HCT116 (cell line): ENCODE data around the gene MTHFS. TPM values are rescaled to one million over a fixed set of nuclear protein-coding genes. Genes with fewer than 3 reads are reported as not detected.

ENCODE experiments used
- ATAC-seq: fragments of 200-7000 bp; cut with Tn5 transposase; 2 replicates; pipeline ENCODE4 v1.9.1; 2020; ENCODE audit warnings: mild to moderate bottlenecking, moderate library complexity
- BruUV-seq: library from RNA; stranded (reverse); fragments of 400-500 nt; replicated peaks from 2 replicates; lab custom pipeline; 2021; lab: Mats Ljungman, UMichigan
- CTCF ChIA-PET: fragments of 300-600 bp; sonication (Branson Sonifier 250); formaldehyde crosslinking; loops from one replicate; lab custom pipeline; 2021; ENCODE audit warnings: antibody characterized with exemption; lab: Charles Lee
- POLR2A ChIA-PET: fragments of 300-600, 350-600 bp; sonication (Branson Sonifier 250); formaldehyde crosslinking; loops from one replicate; lab custom pipeline; 2021; ENCODE audit warnings: antibody characterized with exemption; lab: Charles Lee
- RAD21 ChIA-PET, 2 experiments: fragments of 300-600 bp; sonication (Branson Sonifier 250); formaldehyde crosslinking; loops; one replicate each; lab custom pipeline; 2023; ENCODE audit warnings: low total read pairs in 2 of 2; ENCODE audit not compliant: uncharacterized antibody in 2 of 2, unreplicated experiment in 2 of 2, low non-redundant PET in 1 of 2; lab: Charles Lee
- DNase-seq: peaks from one replicate; pipeline ENCODE4 v3.0.0-alpha.2; 2010; ENCODE audit warnings: low read depth, low spot score
- H2AFZ ChIP-seq: fragments of 200-600 bp; shearing (Covaris generic), sonication (generic); 2 replicates; pipeline ENCODE4 v1.6.1; 2017; ENCODE audit warnings: low read depth, mixed run types, mixed read lengths, antibody characterized with exemption, low read length; ENCODE audit not compliant: poor library complexity, severe bottlenecking
- H3K27ac ChIP-seq: 2 replicates; pipeline ENCODE4 v1.5.1; 2012; ENCODE audit warnings: low read depth, low read length
- H3K27me3 ChIP-seq: fragments of 200-600 bp; sonication (generic); 2 replicates; pipeline ENCODE4 v1.6.1; 2016; ENCODE audit warnings: mixed run types, low read length, mixed read lengths; ENCODE audit not compliant: insufficient read depth
- H3K36me3 ChIP-seq, 2 experiments: fragments of 200-500 bp in 1 of 2; fragments of 200-600 bp in 1 of 2; sonication (Bioruptor generic) in 1 of 2; sonication (generic) in 1 of 2; 2 replicates each; pipeline versions ENCODE4 v1.5.1 to v1.6.1; 2014 to 2016; ENCODE audit warnings: low read length in 2 of 2, inconsistent platforms in 1 of 2, mixed read lengths in 1 of 2, mixed run types in 1 of 2; ENCODE audit not compliant: insufficient read depth in 2 of 2, control insufficient read depth in 1 of 2
- H3K4me1 ChIP-seq, 2 experiments: fragments of 200-600 bp in 1 of 2; sonication (generic) in 1 of 2; 2 replicates each; pipeline versions ENCODE4 v1.5.1 to v1.6.1; 2012 to 2017; ENCODE audit warnings: low read length in 2 of 2, inconsistent platforms in 1 of 2, mild to moderate bottlenecking in 1 of 2, mixed read lengths in 1 of 2, mixed run types in 1 of 2, moderate library complexity in 1 of 2; ENCODE audit not compliant: insufficient read depth in 2 of 2, control insufficient read depth in 1 of 2
- H3K4me2 ChIP-seq: fragments of 200-600 bp; sonication (generic); 2 replicates; pipeline ENCODE4 v1.6.1; 2017; ENCODE audit warnings: mixed run types, low read length, mixed read lengths
- H3K4me3 ChIP-seq, 2 experiments: fragments of 200-600 bp in 1 of 2; sonication (generic) in 1 of 2; replicated peaks in 1 of 2; 2 replicates each; pipeline ENCODE4 v1.5.1; 2011 to 2016; ENCODE audit warnings: low read length in 2 of 2, control low read depth in 1 of 2, low read depth in 1 of 2, mild to moderate bottlenecking in 1 of 2, mixed read lengths in 1 of 2, mixed run types in 1 of 2
- H3K79me2 ChIP-seq: fragments of 200-600 bp; sonication (generic); 2 replicates; pipeline ENCODE4 v1.6.1; 2017; ENCODE audit warnings: mild to moderate bottlenecking, mixed run types, low read length, moderate library complexity, mixed read lengths; ENCODE audit not compliant: insufficient read depth
- H3K9ac ChIP-seq: fragments of 200-600 bp; sonication (generic); 2 replicates; pipeline ENCODE4 v1.6.1; 2016; ENCODE audit warnings: low read length, mixed read lengths
- H3K9me2 ChIP-seq: fragments of 200-600 bp; sonication (generic), shearing (Covaris generic); 2 replicates; pipeline ENCODE4 v1.6.1; 2017; ENCODE audit warnings: mixed run types, mild to moderate bottlenecking, moderate library complexity; ENCODE audit not compliant: insufficient read depth
- H3K9me3 ChIP-seq, 2 experiments: fragments of 200-500 bp in 1 of 2; fragments of 200-600 bp in 1 of 2; sonication (Bioruptor generic) in 1 of 2; sonication (generic) in 1 of 2; 2 replicates each; pipeline ENCODE4 v1.6.1; 2014 to 2017; ENCODE audit warnings: low read length in 2 of 2, mixed read lengths in 2 of 2, inconsistent platforms in 1 of 2, low read depth in 1 of 2, mild to moderate bottlenecking in 1 of 2, mixed run types in 1 of 2, moderate library complexity in 1 of 2; ENCODE audit not compliant: control insufficient read depth in 1 of 2, insufficient read depth in 1 of 2
- H4K20me1 ChIP-seq: fragments of 200-600 bp; sonication (generic), shearing (Covaris generic); 2 replicates; pipeline ENCODE4 v1.6.1; 2017; ENCODE audit warnings: mixed run types, mild to moderate bottlenecking, moderate library complexity; ENCODE audit not compliant: insufficient read depth
- JUND ChIP-seq: IDR thresholded peaks from 2 replicates; pipeline ENCODE4 v1.6.1; 2012
- REST ChIP-seq: IDR thresholded peaks from 2 replicates; pipeline ENCODE4 v1.6.1; 2012; ENCODE audit warnings: low read depth
- SIN3A ChIP-seq: IDR thresholded peaks from 2 replicates; pipeline ENCODE4 v1.6.1; 2012; ENCODE audit warnings: low read depth
- TCF7L2 ChIP-seq: IDR thresholded peaks from 2 replicates; pipeline ENCODE4 v1.7.0; 2011; ENCODE audit warnings: borderline replicate concordance, inconsistent platforms; ENCODE audit not compliant: insufficient read depth, insufficient read length; ENCODE audit errors: extremely low read depth
- YY1 ChIP-seq: IDR thresholded peaks from 2 replicates; pipeline ENCODE4 v1.6.1; 2011; ENCODE audit warnings: low read length, low read depth, moderate library complexity, mild to moderate bottlenecking; ENCODE audit not compliant: insufficient replicate concordance; ENCODE audit errors: extremely low read depth
- ZFX ChIP-seq: fragments of 450-650 bp; IDR thresholded peaks from 2 replicates; pipeline ENCODE4 v1.6.1; 2017
- intact Hi-C: fragments of 100-400 bp; cut with micrococcal nuclease; formaldehyde crosslinking; loops from 2 replicates; pipeline ENCODE4 v1.10.0; 2022
- total RNA-seq: library from RNA; stranded (reverse); gene quantifications from one replicate; pipeline ENCODE4 v1.2.1, GENCODE V29; 2021; ENCODE audit not compliant: unreplicated experiment

The MTHFS gene
- total RNA-seq, 1 experiment from 2014 or later, result 30.5 TPM

- Histone ChIP-seq H3K36me3 (no peaks in the 10 kb centered on the region), H3K4me2 (no peak overlapping the region), H3K27ac (no peak overlapping the region), H3K9me2 (no peaks in the 10 kb centered on the region), H3K9ac (no peak overlapping the region), H4K20me1 (no peaks in the 10 kb centered on the region), H2AFZ (no peak overlapping the region), H3K27me3 (no peaks in the 10 kb centered on the region), H3K4me1 (no peaks in the 10 kb centered on the region), H3K9me3 (no peaks in the 10 kb centered on the region), H3K79me2 (no peaks in the 10 kb centered on the region), H3K4me3 (no peak overlapping the region)
- ATAC-seq (no peak), DNase-seq (no peak)
- no TSS peak for BruUV-seq
- ChIA-PET POLR2A (no interaction called here), CTCF (no interaction called here), RAD21 (no interaction called here)
- intact Hi-C loops, result no loop called here
- TF ChIP-seq TCF7L2, result no peak
These were observed 47.0 kb upstream of the MTHFS start for GRCh38 chr15:79943820-79944219.

GRCh38 chr15:79942741-79943481 lies 46.1 kb upstream of the MTHFS start:
- H3K36me3 ChIP-seq, result no peaks in the 10 kb centered on the region
- no peak overlapping the region for H3K9ac ChIP-seq
- no peaks in the 10 kb centered on the region for H3K9me2 ChIP-seq
- H4K20me1 ChIP-seq, result no peaks in the 10 kb centered on the region
- H3K9me3 ChIP-seq, result no peaks in the 10 kb centered on the region
- no peaks in the 10 kb centered on the region for H3K79me2 ChIP-seq
- H3K4me3 ChIP-seq, result no peak overlapping the region
- ChIA-PET POLR2A (no interaction called here), RAD21 (no interaction called here), CTCF (no interaction called here)
- no peaks in the 10 kb centered on the region for H3K4me1 ChIP-seq
- TF ChIP-seq TCF7L2 (no peak), YY1 (no peak), JUND (no peak), REST (no peak), SIN3A (no peak), ZFX (no peak)
- BruUV-seq, result no TSS peak
- H3K4me2 ChIP-seq, result no peak overlapping the region
- intact Hi-C loops, result no loop called here
- no peak overlapping the region for H3K27ac ChIP-seq
- no peak overlapping the region for H2AFZ ChIP-seq
- no peak for ATAC-seq
- no peaks in the 10 kb centered on the region for H3K27me3 ChIP-seq
- DNase-seq, result no peak
